Right lobe of liver (tissue), 6 donors: Measurements from ENCODE around the gene SLC35D2. TPM values are rescaled to one million over a fixed set of nuclear protein-coding genes. Genes with fewer than 3 reads are reported as not detected.
A peak's percentile ranks its signal among the peaks of the same experiment; 100 is the strongest.

ENCODE experiments used
- ATAC-seq, 4 donors: fragments of 200-7000 bp; cut with Tn5 transposase; one replicate each; pipeline ENCODE4 v1.9.1; 2020; ENCODE audit warnings: mild to moderate bottlenecking in 4 of 4, moderate library complexity in 4 of 4
- DNase-seq, 3 donors: peaks; one replicate each; pipeline ENCODE4 v3.0.0-alpha.2; 2020
- H3K27ac ChIP-seq, 3 donors: fragments of 200-600 bp; one replicate each; pipeline ENCODE4 v1.8.0; 2022
- H3K27me3 ChIP-seq, 2 donors: fragments of 200-600 bp; one replicate each; pipeline ENCODE4 v1.8.0; 2022
- H3K36me3 ChIP-seq, 4 donors: fragments of 200-600 bp; sonication (generic) in 1 of 4; one replicate each; pipeline versions ENCODE4 v1.5.1 to v1.8.0; 2017 to 2022; ENCODE audit warnings: control low read depth in 1 of 4
- H3K4me1 ChIP-seq, 4 donors: fragments of 200-600 bp; sonication (generic) in 1 of 4; one replicate each; pipeline versions ENCODE4 v1.5.1 to v1.8.0; 2017 to 2022; ENCODE audit warnings: control low read depth in 1 of 4
- H3K4me3 ChIP-seq, 3 donors: fragments of 200-600 bp; one replicate each; pipeline ENCODE4 v1.8.0; 2022
- H3K9me3 ChIP-seq, 4 donors: fragments of 200-600 bp; sonication (generic) in 1 of 4; one replicate each; pipeline versions ENCODE4 v1.5.1 to v1.8.0; 2017 to 2022; ENCODE audit warnings: control low read depth in 1 of 4
- POLR2A ChIP-seq: fragments of 450-650 bp; IDR thresholded peaks from one replicate; pipeline ENCODE4 v1.6.1; 2017; ENCODE audit warnings: antibody characterized with exemption, mild to moderate bottlenecking
- WGBS: methylation state at CpG from one replicate; pipeline ENCODE4 v1.1.6; 2018; ENCODE audit warnings: low coverage, low lambda C conversion rate; ENCODE audit not compliant: insufficient coverage; ENCODE audit errors: missing lambda C conversion rate; 5-methylcytosine and 5-hydroxymethylcytosine counted together
- intact Hi-C, 2 donors: fragments of 100-400 bp; cut with DNase I; formaldehyde crosslinking; loops; one replicate each; pipeline versions ENCODE4 v1.11.2 to v1.14.1; 2022
- total RNA-seq, 6 experiments: library from RNA; depleted of rRNA in 2 of 6; stranded (reverse); fragments of >200 nt in 2 of 6; fragmentation: NEBNext Ultra II Directional in 3 of 6; extraction: Animal tissue kit (Norgen Biotek cat#: 25700) in 3 of 6; gene quantifications; one replicate each; pipeline versions ENCODE4 v1.1.0 to v1.2.4, GENCODE V29; 2016 to 2023
- TF ChIP-seq, protein P1 (sequence below), 4 donors: fragments of 200-600 bp in 3 of 4; fragments of 450-650 bp in 1 of 4; IDR thresholded peaks; one replicate each; pipeline versions ENCODE4 v1.5.1 to v1.8.0; 2016 to 2022; ENCODE audit warnings: antibody characterized with exemption in 4 of 4, mild to moderate bottlenecking in 2 of 4
- donor health status: DM: no; HTN: yes; CAD: no.
- donor health status: DM: no; HTN: no; CAD: no.
- donor health status: DM: no; HTN: no; CAD: no.
- donor health status: DM: no; HTN: yes; CAD: no.
- donor health status: DM: no; HTN: yes; CAD: no.

SLC35D2 gene
- total RNA-seq, 6 experiments from 2014 or later = 28.9 to 48.1 (median 34.3) TPM

DNA sequence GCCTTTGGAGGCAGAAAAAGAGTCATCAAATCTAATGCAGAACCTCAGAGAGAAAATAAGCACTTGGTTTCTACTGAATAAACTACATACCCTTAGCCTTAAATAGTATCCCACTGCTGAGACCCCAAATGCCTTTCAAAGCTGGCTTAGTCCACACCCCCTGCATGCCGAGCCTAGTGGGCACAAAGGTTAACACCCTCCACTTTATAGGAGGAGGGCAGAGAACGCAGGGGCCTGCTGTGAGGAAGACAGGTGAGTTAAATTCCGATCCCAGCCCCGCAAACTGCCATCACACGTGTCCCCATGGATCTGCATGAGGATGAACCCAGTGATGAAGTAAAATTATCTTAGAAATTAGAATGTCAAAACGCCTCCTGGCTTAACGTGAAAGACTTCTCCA lies 62.0 kb downstream of the SLC35D2 start:
- Histone ChIP-seq H3K4me3 (no peak overlapping the region), H3K9me3 (no peaks in the 10 kb centered on the region), H3K4me1 (no peaks in the 10 kb centered on the region), H3K27me3 (no peaks in the 10 kb centered on the region), H3K36me3 (peaks cover 0 to 32% (median 0%) of the 10 kb centered on the region in 4 donors), H3K27ac (no peak overlapping the region)
- TF ChIP-seq, protein P1, sequence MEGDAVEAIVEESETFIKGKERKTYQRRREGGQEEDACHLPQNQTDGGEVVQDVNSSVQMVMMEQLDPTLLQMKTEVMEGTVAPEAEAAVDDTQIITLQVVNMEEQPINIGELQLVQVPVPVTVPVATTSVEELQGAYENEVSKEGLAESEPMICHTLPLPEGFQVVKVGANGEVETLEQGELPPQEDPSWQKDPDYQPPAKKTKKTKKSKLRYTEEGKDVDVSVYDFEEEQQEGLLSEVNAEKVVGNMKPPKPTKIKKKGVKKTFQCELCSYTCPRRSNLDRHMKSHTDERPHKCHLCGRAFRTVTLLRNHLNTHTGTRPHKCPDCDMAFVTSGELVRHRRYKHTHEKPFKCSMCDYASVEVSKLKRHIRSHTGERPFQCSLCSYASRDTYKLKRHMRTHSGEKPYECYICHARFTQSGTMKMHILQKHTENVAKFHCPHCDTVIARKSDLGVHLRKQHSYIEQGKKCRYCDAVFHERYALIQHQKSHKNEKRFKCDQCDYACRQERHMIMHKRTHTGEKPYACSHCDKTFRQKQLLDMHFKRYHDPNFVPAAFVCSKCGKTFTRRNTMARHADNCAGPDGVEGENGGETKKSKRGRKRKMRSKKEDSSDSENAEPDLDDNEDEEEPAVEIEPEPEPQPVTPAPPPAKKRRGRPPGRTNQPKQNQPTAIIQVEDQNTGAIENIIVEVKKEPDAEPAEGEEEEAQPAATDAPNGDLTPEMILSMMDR (IDR thresholded peaks at IDR 0.05) = no peak
- no peak for TF ChIP-seq POLR2A
- intact Hi-C loops = loop anchor here (10.0 kb wide), 3 partner anchors 93 to 343 kb away; partner anchors contain the start of gene ZNF367 (in 1 of the 2)
- WGBS = 91% methylated on average over 6 of the region's 7 CpGs
- no peak for DNase-seq
- no peak for ATAC-seq

DNA sequence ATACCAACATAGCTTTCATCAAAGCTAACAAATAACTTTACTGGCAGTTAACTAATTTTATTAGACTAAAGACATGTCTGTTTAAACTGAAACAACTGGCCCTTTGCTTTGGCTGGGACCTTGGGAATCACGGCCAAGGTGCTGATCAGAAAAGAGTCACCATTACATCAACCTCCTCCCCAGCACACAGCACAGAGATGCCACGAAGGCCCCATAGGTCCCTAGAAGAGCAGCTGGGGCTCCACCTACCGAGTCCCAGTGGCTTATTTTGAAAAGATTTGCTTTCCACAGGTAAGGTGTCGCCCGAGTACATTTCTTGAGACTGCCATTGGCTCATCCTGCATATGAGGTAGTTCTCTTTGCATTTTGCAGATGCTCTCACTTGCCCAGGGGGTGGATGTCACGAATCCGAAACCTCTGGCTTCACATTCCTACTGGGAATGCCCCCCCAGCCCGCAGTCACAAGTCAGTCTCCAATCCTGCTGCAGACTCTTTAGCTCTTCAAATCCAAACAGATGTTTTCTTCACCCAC lies 62.7 kb downstream of the SLC35D2 start:
- Histone ChIP-seq H3K4me1 (no peaks in the 10 kb centered on the region), H3K36me3 (peaks cover 0 to 32% (median 0%) of the 10 kb centered on the region in 4 donors), H3K4me3 (no peak overlapping the region), H3K9me3 (no peaks in the 10 kb centered on the region), H3K27me3 (no peaks in the 10 kb centered on the region), H3K27ac (no peak overlapping the region)
- WGBS = 75% methylated on average over 6 of the region's 8 CpGs
- DNase-seq (no peak), ATAC-seq (no peak)
- no peak for TF ChIP-seq POLR2A
- TF ChIP-seq, protein P1 (IDR thresholded peaks at IDR 0.05) = no peak
- intact Hi-C loops = loop anchor here (10.0 kb wide), 3 partner anchors 94 to 344 kb away; partner anchors contain the start of gene ZNF367 (in 1 of the 2)

DNA sequence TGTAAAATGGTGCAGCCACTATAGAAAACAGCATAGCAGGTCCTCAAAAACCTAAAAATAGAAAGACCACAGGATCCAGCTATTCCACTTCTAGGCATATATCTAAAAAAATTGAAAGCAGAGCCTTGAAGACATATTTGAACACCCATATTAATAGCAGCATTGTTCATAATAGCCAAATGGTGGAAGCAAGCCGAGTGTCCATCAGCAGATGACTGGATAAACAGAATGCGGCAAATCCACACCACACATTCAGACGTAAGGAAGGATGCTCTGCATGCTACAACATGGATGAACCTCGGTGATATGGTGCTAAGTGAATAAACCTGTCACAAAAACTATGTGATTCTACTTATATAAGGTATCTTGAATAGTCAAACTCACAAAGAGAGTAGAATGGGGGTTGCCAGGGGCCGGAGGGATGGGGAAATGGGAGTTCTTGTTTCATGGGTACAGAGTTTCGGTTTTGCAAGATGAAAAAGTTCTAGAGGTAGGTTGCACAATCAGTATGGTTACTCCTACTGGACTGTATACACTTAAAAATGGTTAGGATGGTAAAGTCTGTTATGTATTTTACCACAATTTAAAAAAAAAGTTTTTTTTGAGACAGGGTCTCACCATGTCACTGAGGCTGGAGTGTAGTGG lies 64.5 kb downstream of the SLC35D2 start:
- Histone ChIP-seq H3K27ac (no peak overlapping the region), H3K36me3 (peaks cover 0 to 26% (median 0%) of the 10 kb centered on the region in 4 donors), H3K4me3 (no peak overlapping the region), H3K4me1 (no peaks in the 10 kb centered on the region), H3K27me3 (no peaks in the 10 kb centered on the region), H3K9me3 (no peaks in the 10 kb centered on the region)
- TF ChIP-seq, protein P1 (IDR thresholded peaks at IDR 0.05) = no peak
- TF ChIP-seq POLR2A = no peak
- intact Hi-C loops = loop anchor here (10.0 kb wide), 1 partner anchor 74 kb away; no protein-coding TSS in a partner anchor
- DNase-seq (no peak), ATAC-seq (peak in 2 of 4 donors; percentile 28)
- 73% methylated on average over 6 of the region's 6 CpGs for WGBS

DNA sequence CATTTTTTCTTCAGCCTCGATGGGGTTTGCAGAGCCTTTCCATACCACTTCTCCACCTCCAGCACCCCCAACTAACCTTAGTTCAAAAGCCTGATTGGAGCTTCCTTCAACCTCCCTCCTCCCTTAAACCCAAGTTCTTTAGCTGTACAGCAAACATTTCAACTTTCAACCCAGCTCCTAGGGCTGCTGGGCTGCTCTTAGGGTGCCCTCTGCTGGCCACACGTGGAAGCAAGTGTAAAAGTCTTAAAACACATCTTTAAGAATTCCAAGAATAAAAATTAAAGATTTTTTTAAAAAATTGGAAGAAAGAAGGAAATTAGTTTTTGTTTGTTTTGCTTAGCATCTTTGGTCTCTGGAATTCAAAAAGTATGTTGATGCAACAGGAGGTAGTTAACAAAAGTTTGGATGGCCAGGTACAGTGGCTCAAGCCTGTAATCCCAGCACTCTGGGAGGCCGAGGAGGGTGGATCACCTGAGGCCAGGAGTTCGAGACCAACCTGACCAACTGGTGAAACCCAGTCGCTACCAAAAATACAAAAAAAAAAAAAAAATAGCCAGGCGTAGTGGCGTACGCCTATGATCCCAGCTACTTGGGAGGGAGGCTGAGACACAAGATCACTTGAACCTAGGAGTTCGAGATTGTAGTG lies 66.1 kb downstream of the SLC35D2 start:
- TF ChIP-seq, protein P1 (IDR thresholded peaks at IDR 0.05) = peak; percentile 62 to 87 (median 81)
- no peak for TF ChIP-seq POLR2A
- intact Hi-C loops = loop anchor here (10.0 kb wide), 1 partner anchor 73 kb away; no protein-coding TSS in a partner anchor
- Histone ChIP-seq H3K9me3 (no peaks in the 10 kb centered on the region), H3K4me3 (no peak overlapping the region), H3K27me3 (no peaks in the 10 kb centered on the region), H3K4me1 (no peaks in the 10 kb centered on the region), H3K36me3 (peaks cover 0 to 26% (median 0%) of the 10 kb centered on the region in 4 donors), H3K27ac (no peak overlapping the region)
- DNase-seq (no peak), ATAC-seq (peak; percentile 77 to 83 (median 79))
- WGBS = 55% methylated on average over 9 of the region's 9 CpGs
